Neuronal stem cell (in vitro differentiated cells): ENCODE measurements around the gene CPLANE1.

Experiments
- DNase-seq: peaks from one replicate; pipeline ENCODE4 v3.0.0-alpha.2; 2013; ENCODE audit warnings: low spot score
- H2AFZ ChIP-seq: one replicate; pipeline ENCODE4 v1.6.1; 2013; ENCODE audit warnings: mild to moderate bottlenecking, low read length, inconsistent platforms
- H2AK5ac ChIP-seq: 2 replicates; pipeline ENCODE4 v1.6.1; 2013; ENCODE audit warnings: low read depth, mild to moderate bottlenecking, inconsistent platforms, low read length, moderate library complexity, mixed read lengths
- H2BK120ac ChIP-seq: 2 replicates; pipeline ENCODE4 v1.6.1; 2013; ENCODE audit warnings: low read depth, mild to moderate bottlenecking, inconsistent platforms, low read length, moderate library complexity, mixed read lengths
- H2BK12ac ChIP-seq: one replicate; pipeline ENCODE4 v1.6.1; 2013; ENCODE audit warnings: low read length, inconsistent platforms
- H2BK15ac ChIP-seq: 2 replicates; pipeline ENCODE4 v1.6.1; 2013; ENCODE audit warnings: mild to moderate bottlenecking, low read length, inconsistent platforms, mixed read lengths
- H2BK5ac ChIP-seq: one replicate; pipeline ENCODE4 v1.6.1; 2013; ENCODE audit warnings: inconsistent platforms, mild to moderate bottlenecking, low read length, moderate library complexity
- H3K14ac ChIP-seq: one replicate; pipeline ENCODE4 v1.6.1; 2013; ENCODE audit warnings: low read length, inconsistent platforms
- H3K18ac ChIP-seq: 2 replicates; pipeline ENCODE4 v1.6.1; 2013; ENCODE audit warnings: low read length, inconsistent platforms
- H3K23ac ChIP-seq: 2 replicates; pipeline ENCODE4 v1.6.1; 2013; ENCODE audit warnings: low read depth, mild to moderate bottlenecking, mixed read lengths, low read length, inconsistent platforms; ENCODE audit not compliant: poor library complexity
- H3K27ac ChIP-seq: replicated peaks from 3 replicates; pipeline ENCODE4 v1.5.1; 2013; ENCODE audit warnings: low read length, inconsistent platforms
- H3K27me3 ChIP-seq, 3 experiments: 2 replicates each; pipeline ENCODE4 v1.6.1; 2013; ENCODE audit warnings: low read length in 3 of 3, mild to moderate bottlenecking in 2 of 3, inconsistent platforms in 1 of 3, low read depth in 1 of 3, mixed read lengths in 1 of 3, moderate library complexity in 1 of 3; ENCODE audit not compliant: control insufficient read depth in 3 of 3, insufficient read depth in 3 of 3
- H3K36me3 ChIP-seq, 2 donors: replicated peaks in 1 of 2; 2 replicates each; pipeline ENCODE4 v1.6.1; 2013; ENCODE audit warnings: low read length in 2 of 2; ENCODE audit not compliant: control insufficient read depth in 2 of 2, insufficient read depth in 2 of 2
- H3K4ac ChIP-seq: 2 replicates; pipeline ENCODE4 v1.6.1; 2013; ENCODE audit warnings: inconsistent platforms, mild to moderate bottlenecking, low read length, moderate library complexity
- H3K4me1 ChIP-seq, 2 donors: 1 replicate in 1 of 2; 2 replicates in 1 of 2; pipeline ENCODE4 v1.6.1; 2013; ENCODE audit warnings: low read length in 2 of 2, low read depth in 1 of 2; ENCODE audit not compliant: control insufficient read depth in 2 of 2, insufficient read depth in 1 of 2
- H3K4me2 ChIP-seq: one replicate; pipeline ENCODE4 v1.6.1; 2013; ENCODE audit warnings: mild to moderate bottlenecking, low read length, inconsistent platforms; ENCODE audit not compliant: insufficient read depth, poor library complexity, severe bottlenecking
- H3K4me3 ChIP-seq, 2 donors: 2 replicates each; pipeline ENCODE4 v1.5.1; 2013; ENCODE audit warnings: low read length in 2 of 2, mild to moderate bottlenecking in 2 of 2, inconsistent platforms in 1 of 2, moderate library complexity in 1 of 2
- H3K79me1 ChIP-seq: one replicate; pipeline ENCODE4 v1.6.1; 2013; ENCODE audit warnings: low read depth, mild to moderate bottlenecking, inconsistent platforms, low read length, moderate library complexity
- H3K9ac ChIP-seq: one replicate; pipeline ENCODE4 v1.6.1; 2013; ENCODE audit warnings: mild to moderate bottlenecking, low read depth, low read length, inconsistent platforms; ENCODE audit not compliant: poor library complexity
- H3K9me3 ChIP-seq, 2 donors: replicated peaks in 1 of 2; 2 replicates each; pipeline versions ENCODE3 to v1.6.1; 2013; ENCODE audit warnings: low read length in 2 of 2, mild to moderate bottlenecking in 2 of 2, inconsistent platforms in 1 of 2, low read depth in 1 of 2, mixed read lengths in 1 of 2, moderate library complexity in 1 of 2; ENCODE audit not compliant: control insufficient read depth in 2 of 2, insufficient read depth in 1 of 2
- H4K8ac ChIP-seq: one replicate; pipeline ENCODE4 v1.6.1; 2013; ENCODE audit warnings: low read depth, mild to moderate bottlenecking, inconsistent platforms, low read length, moderate library complexity
- H4K91ac ChIP-seq: one replicate; pipeline ENCODE4 v1.6.1; 2013; ENCODE audit warnings: low read length, low read depth, mild to moderate bottlenecking, inconsistent platforms; ENCODE audit not compliant: poor library complexity
- WGBS, 2 donors: extraction: QIAGEN DNeasy Blood & Tissue Kit; methylation state at CpG; one replicate each; pipeline ENCODE4 v1.1.7; 2013; ENCODE audit warnings: missing lambda C conversion rate in 2 of 2, mixed read lengths in 1 of 2; ENCODE audit not compliant: insufficient read length in 2 of 2, insufficient replicate concordance in 1 of 2; ENCODE audit errors: extremely low coverage in 2 of 2; 5-methylcytosine and 5-hydroxymethylcytosine counted together

The CPLANE1 gene

DNA sequence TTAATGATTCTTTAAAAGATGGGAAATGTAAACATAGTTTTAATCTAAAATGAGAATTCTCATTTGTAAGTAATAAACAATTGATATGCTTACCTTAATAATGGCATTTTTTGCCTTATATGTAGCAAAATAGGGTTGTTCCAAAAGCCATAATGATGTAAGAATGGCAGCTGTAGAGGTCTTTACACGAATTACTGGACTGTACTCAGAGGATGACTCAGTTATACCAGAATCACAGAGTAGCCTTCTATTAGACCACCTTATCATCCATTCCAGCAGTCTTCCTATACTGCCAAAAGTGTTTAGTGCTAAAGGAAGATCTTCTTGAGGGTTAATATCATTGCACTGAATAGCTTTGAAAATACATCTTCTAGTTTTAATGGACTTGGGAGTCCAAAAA, 66.5 kb downstream of the CPLANE1 start:
- DNase-seq = no peak
- Histone ChIP-seq H2BK15ac (no peak overlapping the region), H3K4ac (no peak overlapping the region), H2BK12ac (no peak overlapping the region), H3K18ac (no peak overlapping the region), H3K9ac (no peak overlapping the region), H3K4me1 (no peaks in the 10 kb centered on the region), H2BK120ac (no peak overlapping the region), H3K23ac (no peak overlapping the region), H3K36me3 (peaks cover 3 to 92% of the 10 kb centered on the region in 2 donors), H2AFZ (no peak overlapping the region), H4K91ac (no peak overlapping the region), H3K4me2 (no peak overlapping the region), H3K9me3 (no peaks in the 10 kb centered on the region), H4K8ac (no peak overlapping the region), H2BK5ac (no peak overlapping the region), H3K27ac (no peak overlapping the region), H3K27me3 (no peaks in the 10 kb centered on the region), H3K14ac (no peak overlapping the region), H3K4me3 (no peak overlapping the region), H3K79me1 (no peaks in the 10 kb centered on the region), H2AK5ac (no peak overlapping the region)
- no CpG with 5 or more reads among the region's 1 CpG for WGBS, 2 donors

DNA sequence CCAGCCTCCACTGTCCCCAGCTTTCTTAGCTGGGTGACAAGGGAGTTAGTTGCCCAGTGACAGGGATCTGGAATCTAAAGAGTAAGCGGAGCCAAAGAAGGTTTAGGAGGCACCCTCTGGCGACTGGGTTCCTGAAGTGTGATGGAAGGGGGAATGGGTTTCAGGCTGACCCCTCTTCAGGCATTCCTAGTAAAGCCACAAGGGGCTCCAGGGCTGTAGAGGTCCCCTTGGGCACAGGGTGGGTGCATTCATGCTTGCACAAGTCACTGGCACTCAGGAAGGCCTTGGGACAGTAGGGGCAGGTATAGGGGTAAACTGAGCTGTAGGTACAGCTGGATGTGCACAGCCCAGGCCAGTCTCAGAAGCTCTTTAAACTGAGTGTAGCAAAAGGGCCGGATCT, 74.2 kb downstream of the CPLANE1 start:
- no peak overlapping the region for H2AK5ac ChIP-seq
- no peaks in the 10 kb centered on the region for H3K4me1 ChIP-seq
- no peaks in the 10 kb centered on the region for H3K79me1 ChIP-seq
- H3K4ac ChIP-seq = no peak overlapping the region
- H2BK12ac ChIP-seq = no peak overlapping the region
- H2AFZ ChIP-seq = no peak overlapping the region
- H3K14ac ChIP-seq = no peak overlapping the region
- H3K36me3 ChIP-seq = peaks cover 10 to 93% of the 10 kb centered on the region in 2 donors
- no peak overlapping the region for H3K27ac ChIP-seq
- H3K9ac ChIP-seq = no peak overlapping the region
- no peak for DNase-seq
- H2BK15ac ChIP-seq = no peak overlapping the region
- no peak overlapping the region for H3K18ac ChIP-seq
- no peaks in the 10 kb centered on the region for H3K9me3 ChIP-seq
- H2BK120ac ChIP-seq = no peak overlapping the region
- H3K27me3 ChIP-seq = no peaks in the 10 kb centered on the region
- H3K4me2 ChIP-seq = no peak overlapping the region
- no peak overlapping the region for H3K23ac ChIP-seq
- no CpG with 5 or more reads among the region's 3 CpGs for WGBS, 2 donors
- no peak overlapping the region for H4K91ac ChIP-seq
- no peak overlapping the region for H2BK5ac ChIP-seq
- H4K8ac ChIP-seq = no peak overlapping the region
- H3K4me3 ChIP-seq = no peak overlapping the region

DNA sequence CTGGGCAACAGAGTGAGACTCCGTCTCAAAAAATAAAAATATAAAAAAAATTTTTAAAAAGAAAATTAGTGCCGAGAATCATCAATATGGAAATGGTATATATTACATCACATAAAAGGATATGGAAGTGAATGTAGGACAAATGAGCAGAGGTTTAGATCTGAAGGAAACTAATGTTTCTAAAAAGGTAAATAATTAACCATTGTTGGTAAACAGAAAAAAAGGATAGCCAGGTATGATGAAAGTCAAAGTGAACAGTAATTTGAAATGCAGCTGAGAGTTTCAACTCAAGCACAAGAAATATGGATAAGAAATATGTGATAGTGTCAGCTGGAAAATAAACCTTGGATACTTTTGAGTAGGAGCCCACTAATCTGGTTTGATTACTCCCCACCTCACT, 76.2 kb downstream of the CPLANE1 start:
- no peak overlapping the region for H2BK120ac ChIP-seq
- H3K18ac ChIP-seq = no peak overlapping the region
- H3K4ac ChIP-seq = no peak overlapping the region
- H3K4me3 ChIP-seq = no peak overlapping the region
- H2AFZ ChIP-seq = no peak overlapping the region
- H3K27ac ChIP-seq = no peak overlapping the region
- no peak overlapping the region for H3K9ac ChIP-seq
- no peak for DNase-seq
- H3K14ac ChIP-seq = no peak overlapping the region
- no peak overlapping the region for H2BK12ac ChIP-seq
- no peaks in the 10 kb centered on the region for H3K27me3 ChIP-seq
- H3K36me3 ChIP-seq = peaks cover 12 to 77% of the 10 kb centered on the region in 2 donors
- H2AK5ac ChIP-seq = no peak overlapping the region
- no peak overlapping the region for H3K23ac ChIP-seq
- no peak overlapping the region for H3K4me2 ChIP-seq
- no peaks in the 10 kb centered on the region for H3K79me1 ChIP-seq
- H3K4me1 ChIP-seq = no peaks in the 10 kb centered on the region
- no peak overlapping the region for H4K8ac ChIP-seq
- no CpG with 5 or more reads among the region's 2 CpGs for WGBS, 2 donors
- no peaks in the 10 kb centered on the region for H3K9me3 ChIP-seq
- no peak overlapping the region for H4K91ac ChIP-seq
- H2BK5ac ChIP-seq = no peak overlapping the region
- H2BK15ac ChIP-seq = no peak overlapping the region

DNA sequence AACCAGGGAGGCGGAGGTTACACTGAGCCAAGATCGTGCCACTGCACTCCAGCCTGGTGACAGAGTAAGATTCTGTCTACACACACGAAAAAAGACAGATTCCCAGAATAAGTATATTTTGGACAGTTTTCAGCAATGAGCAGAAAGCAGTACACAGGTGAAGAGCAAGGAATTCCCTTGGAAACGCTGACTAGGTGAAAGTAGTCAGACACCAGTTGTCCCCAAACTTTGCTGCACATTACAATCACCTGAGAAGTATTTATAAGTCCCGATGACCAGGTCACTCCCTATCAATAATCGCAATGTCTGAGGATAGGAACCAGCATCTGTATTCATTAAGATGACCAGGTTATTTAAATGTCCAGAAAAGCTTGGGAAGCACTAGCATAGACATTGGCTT, 78.3 kb downstream of the CPLANE1 start:
- no peak overlapping the region for H3K18ac ChIP-seq
- no peak overlapping the region for H2BK120ac ChIP-seq
- H4K8ac ChIP-seq = no peak overlapping the region
- H3K23ac ChIP-seq = no peak overlapping the region
- H3K14ac ChIP-seq = no peak overlapping the region
- H2AK5ac ChIP-seq = no peak overlapping the region
- H3K4me1 ChIP-seq = no peaks in the 10 kb centered on the region
- H2AFZ ChIP-seq = no peak overlapping the region
- whole genome bisulfite sequencing, 2 donors = no CpG with 5 or more reads among the region's 6 CpGs
- no peak overlapping the region for H3K9ac ChIP-seq
- no peak overlapping the region for H2BK12ac ChIP-seq
- no peaks in the 10 kb centered on the region for H3K9me3 ChIP-seq
- H3K27me3 ChIP-seq = no peaks in the 10 kb centered on the region
- no peak overlapping the region for H3K4me2 ChIP-seq
- H2BK5ac ChIP-seq = no peak overlapping the region
- peaks cover 12 to 59% of the 10 kb centered on the region in 2 donors for H3K36me3 ChIP-seq
- DNase-seq = no peak
- no peak overlapping the region for H3K4me3 ChIP-seq
- no peak overlapping the region for H4K91ac ChIP-seq
- H2BK15ac ChIP-seq = no peak overlapping the region
- H3K27ac ChIP-seq = no peak overlapping the region
- no peaks in the 10 kb centered on the region for H3K79me1 ChIP-seq
- H3K4ac ChIP-seq = no peak overlapping the region
